Measurements from ENCODE around the gene DIABLO.
"Not testable (repeated sequence)": the region's sequence is repeated elsewhere in the genome, so short reads cannot be mapped to it uniquely, and the experiment has no call there.

DIABLO gene

GRCh38 chr12:122189626-122190475 is 36.0 kb downstream of the DIABLO start:
- no peak for DNase-seq (ENCODE audit: low spot score)

DNA sequence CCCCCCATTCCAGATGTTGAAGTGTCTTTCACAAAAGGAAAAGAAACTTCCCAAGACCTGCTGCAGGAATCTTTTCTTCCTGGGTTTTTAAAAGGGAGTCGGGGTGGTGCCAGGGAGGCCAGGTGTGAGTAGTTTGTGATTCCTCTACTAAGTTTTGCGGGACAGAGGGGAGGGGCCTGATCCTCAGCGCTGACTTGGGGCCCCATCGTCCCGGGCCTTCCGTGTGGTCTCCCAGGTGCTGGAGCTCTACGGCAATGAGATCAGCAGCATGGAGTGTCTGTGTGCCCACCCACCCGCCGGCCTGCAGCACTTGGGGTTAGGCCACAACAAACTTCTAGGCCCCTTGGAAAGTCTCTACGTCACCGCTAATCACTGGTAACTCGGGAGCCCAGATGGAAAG is 38.4 kb downstream of the DIABLO start:
- no peak for DNase-seq (ENCODE audit: low spot score)

GRCh38 chr12:122185494-122186082 is 40.3 kb downstream of the DIABLO start:
- DNase-seq (ENCODE audit: low spot score) = no peak

GRCh38 chr12:122185079-122185478 is 40.8 kb downstream of the DIABLO start:
- no peak for DNase-seq (ENCODE audit: low spot score)

DNA sequence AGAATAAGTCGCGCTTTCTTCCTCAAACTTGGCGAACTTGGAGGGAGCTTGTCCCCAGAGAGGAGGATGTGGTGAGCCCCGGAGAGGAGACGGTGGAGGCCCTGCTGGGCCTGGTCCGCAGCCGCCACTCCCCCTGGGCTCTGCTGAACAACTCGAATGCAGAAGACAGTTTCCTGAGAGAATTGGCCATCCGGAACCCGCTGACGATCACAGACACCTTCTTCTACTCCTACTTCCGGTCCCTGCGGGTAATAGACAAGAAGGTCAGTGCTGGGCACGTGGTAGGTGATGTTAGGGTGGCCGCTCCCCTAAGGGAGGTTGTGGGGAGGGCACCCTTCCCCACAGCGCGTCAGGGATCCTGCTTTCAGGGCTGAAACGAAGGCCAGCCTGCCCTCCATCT is 41.3 kb downstream of the DIABLO start:
- no peak for DNase-seq (ENCODE audit: low spot score)

- no peak for DNase-seq (ENCODE audit: low spot score)
Observed at GRCh38 chr12:122183588-122183940, 42.3 kb downstream of the DIABLO start.

DNA sequence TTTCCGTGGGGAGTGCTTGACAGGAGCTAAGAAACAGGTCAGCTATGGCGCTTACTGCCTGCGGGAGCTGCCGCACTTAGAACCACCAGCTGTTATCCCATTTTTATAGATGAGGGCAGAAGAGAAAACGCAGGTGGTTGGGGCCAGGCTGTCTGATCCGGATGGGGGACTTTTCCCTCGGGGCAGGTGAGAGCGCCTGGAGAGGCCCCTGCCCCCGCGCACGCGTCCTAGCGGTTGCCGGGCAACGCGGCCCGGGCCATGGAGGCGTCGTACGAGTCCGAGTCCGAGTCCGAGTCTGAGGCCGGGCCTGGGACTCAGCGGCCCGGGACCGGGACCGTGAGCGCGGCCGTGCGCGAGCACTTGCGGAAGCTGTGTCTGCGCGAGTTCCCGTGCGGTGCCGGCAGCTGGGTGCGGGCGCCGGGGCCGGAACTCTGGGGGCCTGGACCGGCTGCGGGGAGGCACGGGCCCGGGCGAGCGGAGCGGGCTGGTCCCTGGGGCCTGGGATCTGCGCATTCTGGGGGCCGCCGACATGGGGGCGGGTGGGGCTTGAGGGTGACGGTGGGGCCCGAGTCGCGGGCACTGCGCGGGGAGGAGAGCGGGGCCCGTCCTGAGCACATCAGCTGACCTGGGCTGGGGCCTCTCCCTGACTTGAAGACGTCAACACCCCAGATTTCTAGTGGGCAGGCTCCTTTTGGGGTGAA is 42.8 kb downstream of the DIABLO start, which contains the start of gene LRRC43:
Gene LRRC43 (plus strand): TSS at position 237 of the 701 bp plus-strand sequence. CDS start 22 bp downstream, at position 259.
- DNase-seq (ENCODE audit: low spot score) = no peak

GRCh38 chr12:122176473-122176872 is 49.4 kb downstream of the DIABLO start:
- not testable (repeated sequence) for DNase-seq (ENCODE audit: low spot score)

GRCh38 chr12:122174155-122174845 is 51.6 kb downstream of the DIABLO start, which contains the start of gene IL31:
Gene IL31 (minus strand): TSS chr12:122174221. CDS start chr12:122174172, 49 bp downstream.
- DNase-seq (ENCODE audit: low spot score) = no peak

- no peak for DNase-seq (ENCODE audit: low spot score)
Observed at GRCh38 chr12:122172262-122172939, 53.5 kb downstream of the DIABLO start.

- no peak for DNase-seq (ENCODE audit: low spot score)
Observed at GRCh38 chr12:122171399-122171798, 54.5 kb downstream of the DIABLO start.

- DNase-seq (ENCODE audit: low spot score) = no peak
Observed at GRCh38 chr12:122168492-122168891, 57.4 kb downstream of the DIABLO start.

- DNase-seq (ENCODE audit: low spot score) = no peak
Observed at GRCh38 chr12:122167356-122167925, 58.4 kb downstream of the DIABLO start.

DNA sequence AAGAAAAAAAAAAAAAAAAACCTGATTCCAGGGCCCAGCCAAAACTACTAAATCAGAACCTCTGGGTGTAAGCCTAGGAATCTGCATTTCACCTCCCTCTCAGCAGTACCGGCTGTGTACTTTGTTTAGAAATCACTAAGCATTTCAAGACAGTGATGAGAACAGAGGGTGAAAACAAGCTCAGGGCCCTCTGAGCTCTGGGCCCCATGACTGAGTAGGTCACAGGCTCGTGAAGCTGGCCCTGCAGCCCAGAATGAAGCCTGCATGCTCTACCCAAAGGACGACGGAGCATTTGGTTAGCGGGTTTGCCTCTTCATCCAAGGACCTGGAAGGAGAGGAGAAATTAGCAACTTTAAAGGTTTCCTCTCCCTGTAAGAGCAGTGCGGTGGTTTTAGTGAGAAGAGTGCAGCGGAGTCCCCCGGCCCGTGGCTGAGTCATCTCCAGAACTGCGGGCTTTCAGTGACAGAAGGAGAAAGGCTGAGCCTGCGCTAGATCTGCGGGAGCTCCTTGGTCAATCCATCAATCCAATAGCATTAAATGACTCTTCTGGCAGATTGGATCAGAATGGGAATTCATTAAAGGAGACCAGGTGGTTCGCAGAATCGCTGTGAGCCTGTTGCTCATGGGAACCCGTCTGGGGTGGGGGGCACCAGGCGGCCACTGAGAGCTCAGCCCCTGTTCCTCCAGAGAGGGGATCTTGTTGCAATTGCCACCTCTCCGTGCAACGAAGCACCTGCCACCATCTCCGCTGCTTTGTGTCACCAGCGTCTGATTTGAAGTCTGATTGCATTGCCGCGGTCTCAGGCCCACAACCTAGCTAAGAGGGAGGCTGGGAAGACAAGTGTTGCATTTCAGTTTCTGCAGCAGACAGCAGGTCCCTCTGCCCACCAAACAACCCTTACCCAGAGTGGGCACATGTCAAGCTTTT is 59.2 kb downstream of the DIABLO start:
- DNase-seq (ENCODE audit: low spot score) = no peak

DNA sequence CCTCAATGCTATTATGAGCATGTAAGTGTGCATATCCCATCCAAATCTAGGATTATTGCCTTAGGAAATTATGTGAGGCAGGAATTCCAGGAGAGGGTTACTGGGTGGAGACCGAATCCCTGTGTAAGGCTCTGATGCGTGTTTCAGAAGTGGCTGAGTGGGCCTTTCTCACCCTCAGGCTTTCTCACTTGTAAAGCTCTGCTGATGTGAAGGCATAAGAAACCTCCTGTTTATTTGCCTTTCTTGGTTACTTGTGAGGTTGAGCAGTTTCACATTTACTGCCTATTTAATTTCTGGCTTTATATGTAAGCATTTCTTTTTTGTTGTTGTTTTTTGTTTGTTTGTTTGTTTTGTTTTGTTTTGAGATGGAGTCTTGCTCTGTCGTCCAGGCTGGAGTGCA is 62.9 kb downstream of the DIABLO start:
- DNase-seq (ENCODE audit: low spot score) = no peak

- DNase-seq (ENCODE audit: low spot score) = no peak
Observed at GRCh38 chr12:122161682-122162081, 64.2 kb downstream of the DIABLO start.

DNA sequence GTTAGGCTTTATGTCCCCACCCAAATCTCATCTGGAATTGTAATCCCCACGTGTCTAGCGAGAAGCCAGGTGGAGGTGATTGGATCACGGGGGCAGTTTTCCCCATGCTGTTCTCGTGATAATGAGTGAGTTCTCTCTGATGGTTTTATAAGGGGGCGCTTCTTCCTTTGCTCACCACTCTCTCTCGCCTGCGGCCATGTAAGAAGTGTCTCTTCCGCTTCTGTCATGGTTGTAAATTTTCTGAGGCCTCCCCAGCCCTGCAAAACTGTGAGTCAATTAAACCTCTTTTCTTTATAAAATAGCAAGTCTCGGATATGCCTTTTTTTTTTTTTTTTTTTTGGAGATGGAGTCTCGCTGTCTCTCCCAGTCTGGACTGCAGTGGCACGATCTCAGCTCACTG is 65.1 kb downstream of the DIABLO start:
- no peak for DNase-seq (ENCODE audit: low spot score)

- DNase-seq (ENCODE audit: low spot score) = no peak
Observed at GRCh38 chr12:122159882-122160281, 66.0 kb downstream of the DIABLO start.

DNA sequence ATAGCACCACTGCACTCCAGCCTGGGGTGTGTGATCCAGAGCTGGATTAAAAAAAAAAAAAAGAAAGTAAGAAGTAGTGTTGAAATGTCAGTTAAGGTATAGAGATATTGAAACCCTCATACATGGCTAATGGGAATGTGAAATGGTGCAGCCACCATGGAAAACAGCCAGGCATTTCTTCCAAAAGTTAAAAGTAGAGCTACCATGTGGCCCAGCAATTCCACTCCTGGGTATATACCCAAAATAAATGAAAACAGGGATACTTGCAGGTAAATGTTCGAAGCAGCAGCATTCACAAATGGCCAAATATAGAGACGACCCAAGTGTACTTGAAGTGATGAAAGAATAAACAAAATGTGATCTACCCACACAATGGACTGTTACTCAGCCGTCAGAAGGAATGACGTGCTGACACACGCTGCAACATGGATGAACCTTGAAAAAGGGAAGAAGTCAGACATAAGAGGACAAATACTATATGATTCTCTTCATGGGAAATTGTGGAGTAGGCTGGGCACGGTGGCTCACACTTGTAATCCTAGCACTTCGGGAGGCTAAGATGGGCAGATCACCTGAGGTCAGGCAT is 67.1 kb downstream of the DIABLO start:
- DNase-seq (ENCODE audit: low spot score) = no peak
